Transverse colon (tissue), 4 donors: ENCODE data around the gene ITGB7.

ENCODE experiments used
- EP300 ChIP-seq: sonication (generic); formaldehyde crosslinking; IDR thresholded peaks from one replicate; pipeline ENCODE4 v1.6.1; 2017; ENCODE audit warnings: antibody characterized with exemption, low read depth
- POLR2A ChIP-seq: fragments of 450-650 bp; IDR thresholded peaks from one replicate; pipeline ENCODE4 v1.6.1; 2016; ENCODE audit warnings: antibody characterized with exemption, mild to moderate bottlenecking, moderate library complexity
- POLR2AphosphoS5 ChIP-seq, 3 donors: sonication (generic); formaldehyde crosslinking; IDR thresholded peaks; one replicate each; pipeline ENCODE4 v1.6.1; 2016; ENCODE audit warnings: antibody characterized with exemption in 3 of 3
- TF ChIP-seq, protein P1 (sequence below), 5 experiments: fragments of 200-600 bp in 3 of 5; fragments of 450-650 bp in 2 of 5; sonication (generic) in 3 of 5; IDR thresholded peaks; 1 replicate in 2 of 5; 2 replicates in 3 of 5; pipeline ENCODE4 v1.5.1; 2016 to 2017; ENCODE audit warnings: antibody characterized with exemption in 5 of 5, inconsistent platforms in 3 of 5, mild to moderate bottlenecking in 2 of 5, moderate library complexity in 1 of 5

DNA sequence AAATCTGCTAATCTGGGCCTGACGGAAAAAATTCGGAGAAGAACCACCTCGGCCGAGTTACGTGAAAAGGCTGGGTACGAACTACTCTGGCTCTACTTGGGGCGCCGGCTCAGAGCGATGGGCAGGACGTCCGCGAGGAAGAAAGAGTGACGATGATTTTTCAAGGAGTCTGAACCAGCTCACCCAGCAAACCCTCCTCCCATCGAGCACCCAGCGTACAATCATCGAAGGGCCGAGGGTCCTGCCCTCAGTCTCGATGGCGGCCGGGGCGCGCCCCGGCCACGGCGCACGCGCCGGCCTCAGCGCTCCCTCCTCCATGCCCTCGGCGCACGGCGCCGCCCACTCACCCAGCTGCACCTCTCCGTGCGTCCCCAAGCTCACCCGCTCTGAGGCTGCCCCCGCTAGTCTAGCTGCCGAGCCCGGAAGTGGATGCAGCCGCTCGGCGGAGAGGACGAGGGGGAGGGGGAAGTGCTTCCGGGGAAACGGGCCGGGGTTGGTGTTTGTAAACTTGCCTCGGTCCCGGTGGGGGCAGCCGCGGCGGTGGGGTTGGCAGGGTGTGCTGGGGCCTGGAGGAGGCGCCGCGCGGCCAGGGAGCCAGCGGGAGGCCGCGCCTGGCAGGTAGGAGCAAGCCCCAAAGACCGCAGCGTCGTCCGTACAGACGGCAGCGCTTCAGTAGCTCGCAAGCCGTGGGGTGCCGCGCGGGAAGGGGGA, 26.7 kb downstream of the ITGB7 start, which contains the start of the genes CSAD and ZNF740:
- TF ChIP-seq, protein P1, sequence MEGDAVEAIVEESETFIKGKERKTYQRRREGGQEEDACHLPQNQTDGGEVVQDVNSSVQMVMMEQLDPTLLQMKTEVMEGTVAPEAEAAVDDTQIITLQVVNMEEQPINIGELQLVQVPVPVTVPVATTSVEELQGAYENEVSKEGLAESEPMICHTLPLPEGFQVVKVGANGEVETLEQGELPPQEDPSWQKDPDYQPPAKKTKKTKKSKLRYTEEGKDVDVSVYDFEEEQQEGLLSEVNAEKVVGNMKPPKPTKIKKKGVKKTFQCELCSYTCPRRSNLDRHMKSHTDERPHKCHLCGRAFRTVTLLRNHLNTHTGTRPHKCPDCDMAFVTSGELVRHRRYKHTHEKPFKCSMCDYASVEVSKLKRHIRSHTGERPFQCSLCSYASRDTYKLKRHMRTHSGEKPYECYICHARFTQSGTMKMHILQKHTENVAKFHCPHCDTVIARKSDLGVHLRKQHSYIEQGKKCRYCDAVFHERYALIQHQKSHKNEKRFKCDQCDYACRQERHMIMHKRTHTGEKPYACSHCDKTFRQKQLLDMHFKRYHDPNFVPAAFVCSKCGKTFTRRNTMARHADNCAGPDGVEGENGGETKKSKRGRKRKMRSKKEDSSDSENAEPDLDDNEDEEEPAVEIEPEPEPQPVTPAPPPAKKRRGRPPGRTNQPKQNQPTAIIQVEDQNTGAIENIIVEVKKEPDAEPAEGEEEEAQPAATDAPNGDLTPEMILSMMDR (IDR thresholded peaks at IDR 0.05), result no peak
- TF ChIP-seq POLR2A (peak; percentile 85), POLR2AphosphoS5 (IDR thresholded peaks at IDR 0.05) (peak; percentile 62 to 89 (median 73)), EP300 (no peak)
